Neural cell (in vitro differentiated cells): ENCODE measurements around the gene PTPN1. TPM values are rescaled to one million over a fixed set of nuclear protein-coding genes. Genes with fewer than 3 reads are reported as not detected.
"Not testable (repeated sequence)": the region's sequence is repeated elsewhere in the genome, so short reads cannot be mapped to it uniquely, and the experiment has no call there.

ENCODE experiments used
- H2AFZ ChIP-seq: fragments of 200-600, 300-800 bp; sonication (generic), shearing (Covaris generic); 2 replicates; pipeline ENCODE4 v1.6.0; 2014; ENCODE audit warnings: low read depth, mild to moderate bottlenecking, antibody characterized with exemption, low read length, moderate library complexity
- H3F3A ChIP-seq: fragments of 200-600 bp; shearing (Covaris generic); 2 replicates; pipeline ENCODE4 v1.6.1; 2016; ENCODE audit warnings: mild to moderate bottlenecking, moderate library complexity, mixed read lengths, antibody characterized with exemption, low read length; ENCODE audit not compliant: insufficient read depth, poor library complexity, severe bottlenecking
- H3K27ac ChIP-seq: fragments of 200-600, 300-800 bp; sonication (generic), shearing (Covaris generic); 2 replicates; pipeline ENCODE4 v1.5.1; 2014; ENCODE audit warnings: mild to moderate bottlenecking, low read length, moderate library complexity
- H3K27me3 ChIP-seq: fragments of 300-800, 200-600 bp; sonication (generic), shearing (Covaris generic); 2 replicates; pipeline ENCODE4 v1.6.0; 2014; ENCODE audit warnings: mild to moderate bottlenecking, low read depth, low read length, moderate library complexity; ENCODE audit not compliant: insufficient read depth
- H3K36me3 ChIP-seq: fragments of 300-800, 200-600 bp; sonication (generic), shearing (Covaris generic); 2 replicates; pipeline ENCODE4 v1.5.1; 2014; ENCODE audit warnings: mild to moderate bottlenecking, antibody characterized with exemption, low read length, moderate library complexity; ENCODE audit not compliant: insufficient read depth
- H3K4me2 ChIP-seq: fragments of 300-800, 200-600 bp; sonication (generic), shearing (Covaris generic); 2 replicates; pipeline ENCODE4 v1.6.0; 2014; ENCODE audit warnings: mild to moderate bottlenecking, low read length
- H3K4me3 ChIP-seq: fragments of 300-800, 200-600 bp; sonication (generic), shearing (Covaris generic); 2 replicates; pipeline ENCODE4 v1.5.1; 2014; ENCODE audit warnings: mild to moderate bottlenecking, low read length, moderate library complexity
- H3K79me2 ChIP-seq: fragments of 200-600 bp; shearing (Covaris generic); replicated peaks from 2 replicates; pipeline ENCODE4 v1.6.0; 2014; ENCODE audit warnings: mild to moderate bottlenecking, low read length, moderate library complexity; ENCODE audit not compliant: insufficient read depth
- H3K9ac ChIP-seq: fragments of 300-800, 200-600 bp; sonication (generic), shearing (Covaris generic); 2 replicates; pipeline ENCODE4 v1.6.1; 2016; ENCODE audit warnings: mild to moderate bottlenecking, low read length, mixed read lengths
- H3K9me2 ChIP-seq: fragments of 200-600 bp; shearing (Covaris generic); 2 replicates; pipeline ENCODE4 v1.6.1; 2016; ENCODE audit warnings: mild to moderate bottlenecking, low read length, mixed read lengths; ENCODE audit not compliant: insufficient read depth
- H3K9me3 ChIP-seq: fragments of 200-600, 300-800 bp; sonication (generic), shearing (Covaris generic); 2 replicates; pipeline ENCODE4 v1.6.1; 2016; ENCODE audit warnings: mild to moderate bottlenecking, mixed run types, low read length, moderate library complexity, mixed read lengths
- H4K20me1 ChIP-seq: fragments of 200-600 bp; shearing (Covaris generic); 2 replicates; pipeline ENCODE4 v1.6.1; 2016; ENCODE audit warnings: mild to moderate bottlenecking, mixed run types; ENCODE audit not compliant: insufficient read depth
- EP300 ChIP-seq: fragments of 450-650 bp; conservative IDR thresholded peaks from 2 replicates; pipeline ENCODE4 v1.6.1; 2014; ENCODE audit warnings: antibody characterized with exemption, mild to moderate bottlenecking, moderate library complexity; ENCODE audit not compliant: poor library complexity, severe bottlenecking
- EZH2 ChIP-seq: fragments of 200-600, 300-800 bp; shearing (Covaris generic), sonication (generic); IDR thresholded peaks from 2 replicates; pipeline ENCODE4 v1.6.1; 2014; ENCODE audit warnings: antibody characterized with exemption, low read length, borderline replicate concordance, mild to moderate bottlenecking; ENCODE audit not compliant: insufficient read depth, poor library complexity, severe bottlenecking
- MXI1 ChIP-seq: fragments of 450-650 bp; conservative IDR thresholded peaks from 2 replicates; pipeline ENCODE4 v1.6.1; 2014; ENCODE audit warnings: antibody characterized with exemption, mild to moderate bottlenecking; ENCODE audit not compliant: poor library complexity, severe bottlenecking
- POLR2AphosphoS5 ChIP-seq: IDR thresholded peaks from 2 replicates; pipeline ENCODE4 v1.6.1; 2012
- RAD21 ChIP-seq: fragments of 450-650 bp; conservative IDR thresholded peaks from 2 replicates; pipeline ENCODE4 v1.6.1; 2014; ENCODE audit warnings: antibody characterized with exemption, mild to moderate bottlenecking, moderate library complexity
- SMC3 ChIP-seq: fragments of 450-650 bp; conservative IDR thresholded peaks from 2 replicates; pipeline ENCODE4 v1.6.1; 2014; ENCODE audit warnings: antibody characterized with exemption, mild to moderate bottlenecking, moderate library complexity; ENCODE audit not compliant: poor library complexity
- TAF1 ChIP-seq: IDR thresholded peaks from 2 replicates; pipeline ENCODE4 v1.6.1; 2012; ENCODE audit warnings: low read depth
- polyA plus RNA-seq: library from polyadenylated mRNA; depleted of rRNA; stranded (reverse); fragments of >200 nt; gene quantifications from 2 replicates; pipeline ENCODE4 v1.2.3, GENCODE V29; 2014
- TF ChIP-seq, protein P1 (sequence below): IDR thresholded peaks from 2 replicates; pipeline ENCODE4 v1.6.1; 2012; ENCODE audit warnings: borderline replicate concordance
- TF ChIP-seq, protein P2 (sequence below): fragments of 450-650 bp; IDR thresholded peaks from 2 replicates; pipeline ENCODE4 v1.5.1; 2014; ENCODE audit warnings: antibody characterized with exemption, mild to moderate bottlenecking, moderate library complexity; ENCODE audit not compliant: poor library complexity, severe bottlenecking

PTPN1 gene
- polyA plus RNA-seq, 1 donor from 2014 or later: 48.1 TPM

DNA sequence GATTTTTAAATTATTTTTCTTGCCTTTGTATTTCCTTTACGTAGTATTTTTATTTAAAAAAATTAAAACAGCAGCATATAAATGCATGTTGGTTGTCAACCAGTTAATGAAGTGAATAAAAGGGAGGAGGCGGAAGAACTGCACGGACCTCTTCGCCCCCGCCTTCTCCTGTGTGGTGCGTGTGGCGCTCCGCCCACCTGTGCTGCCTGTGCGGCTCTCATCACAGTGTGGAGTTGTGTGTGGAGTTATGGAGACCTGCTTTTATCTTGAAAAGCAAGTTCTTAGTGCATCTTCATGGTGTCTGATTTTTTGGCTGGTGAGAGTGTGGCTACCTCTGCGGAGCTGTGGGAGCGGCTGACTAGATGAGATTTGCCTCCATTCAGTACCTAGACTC, 58.4 kb downstream of the PTPN1 start:
- no peaks in the 10 kb centered on the region for H3K79me2 ChIP-seq
- H3K27me3 ChIP-seq: no peaks in the 10 kb centered on the region
- no peaks in the 10 kb centered on the region for H3K9me2 ChIP-seq
- H3K27ac ChIP-seq: no peak overlapping the region
- no peak overlapping the region for H2AFZ ChIP-seq
- H3F3A ChIP-seq: no peaks in the 10 kb centered on the region
- no peak for TF ChIP-seq SMC3
- TF ChIP-seq MXI1: no peak
- no peak for TF ChIP-seq RAD21
- TF ChIP-seq, protein P1, sequence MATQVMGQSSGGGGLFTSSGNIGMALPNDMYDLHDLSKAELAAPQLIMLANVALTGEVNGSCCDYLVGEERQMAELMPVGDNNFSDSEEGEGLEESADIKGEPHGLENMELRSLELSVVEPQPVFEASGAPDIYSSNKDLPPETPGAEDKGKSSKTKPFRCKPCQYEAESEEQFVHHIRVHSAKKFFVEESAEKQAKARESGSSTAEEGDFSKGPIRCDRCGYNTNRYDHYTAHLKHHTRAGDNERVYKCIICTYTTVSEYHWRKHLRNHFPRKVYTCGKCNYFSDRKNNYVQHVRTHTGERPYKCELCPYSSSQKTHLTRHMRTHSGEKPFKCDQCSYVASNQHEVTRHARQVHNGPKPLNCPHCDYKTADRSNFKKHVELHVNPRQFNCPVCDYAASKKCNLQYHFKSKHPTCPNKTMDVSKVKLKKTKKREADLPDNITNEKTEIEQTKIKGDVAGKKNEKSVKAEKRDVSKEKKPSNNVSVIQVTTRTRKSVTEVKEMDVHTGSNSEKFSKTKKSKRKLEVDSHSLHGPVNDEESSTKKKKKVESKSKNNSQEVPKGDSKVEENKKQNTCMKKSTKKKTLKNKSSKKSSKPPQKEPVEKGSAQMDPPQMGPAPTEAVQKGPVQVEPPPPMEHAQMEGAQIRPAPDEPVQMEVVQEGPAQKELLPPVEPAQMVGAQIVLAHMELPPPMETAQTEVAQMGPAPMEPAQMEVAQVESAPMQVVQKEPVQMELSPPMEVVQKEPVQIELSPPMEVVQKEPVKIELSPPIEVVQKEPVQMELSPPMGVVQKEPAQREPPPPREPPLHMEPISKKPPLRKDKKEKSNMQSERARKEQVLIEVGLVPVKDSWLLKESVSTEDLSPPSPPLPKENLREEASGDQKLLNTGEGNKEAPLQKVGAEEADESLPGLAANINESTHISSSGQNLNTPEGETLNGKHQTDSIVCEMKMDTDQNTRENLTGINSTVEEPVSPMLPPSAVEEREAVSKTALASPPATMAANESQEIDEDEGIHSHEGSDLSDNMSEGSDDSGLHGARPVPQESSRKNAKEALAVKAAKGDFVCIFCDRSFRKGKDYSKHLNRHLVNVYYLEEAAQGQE: no peak
- no peak for TF ChIP-seq POLR2AphosphoS5
- TF ChIP-seq, protein P2, sequence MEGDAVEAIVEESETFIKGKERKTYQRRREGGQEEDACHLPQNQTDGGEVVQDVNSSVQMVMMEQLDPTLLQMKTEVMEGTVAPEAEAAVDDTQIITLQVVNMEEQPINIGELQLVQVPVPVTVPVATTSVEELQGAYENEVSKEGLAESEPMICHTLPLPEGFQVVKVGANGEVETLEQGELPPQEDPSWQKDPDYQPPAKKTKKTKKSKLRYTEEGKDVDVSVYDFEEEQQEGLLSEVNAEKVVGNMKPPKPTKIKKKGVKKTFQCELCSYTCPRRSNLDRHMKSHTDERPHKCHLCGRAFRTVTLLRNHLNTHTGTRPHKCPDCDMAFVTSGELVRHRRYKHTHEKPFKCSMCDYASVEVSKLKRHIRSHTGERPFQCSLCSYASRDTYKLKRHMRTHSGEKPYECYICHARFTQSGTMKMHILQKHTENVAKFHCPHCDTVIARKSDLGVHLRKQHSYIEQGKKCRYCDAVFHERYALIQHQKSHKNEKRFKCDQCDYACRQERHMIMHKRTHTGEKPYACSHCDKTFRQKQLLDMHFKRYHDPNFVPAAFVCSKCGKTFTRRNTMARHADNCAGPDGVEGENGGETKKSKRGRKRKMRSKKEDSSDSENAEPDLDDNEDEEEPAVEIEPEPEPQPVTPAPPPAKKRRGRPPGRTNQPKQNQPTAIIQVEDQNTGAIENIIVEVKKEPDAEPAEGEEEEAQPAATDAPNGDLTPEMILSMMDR: no peak
- TF ChIP-seq EZH2: no peak
- TF ChIP-seq EP300: no peak
- TF ChIP-seq TAF1: no peak
- H3K36me3 ChIP-seq: peaks cover 5% of the 10 kb centered on the region
- H3K4me2 ChIP-seq: no peak overlapping the region
- H4K20me1 ChIP-seq: no peaks in the 10 kb centered on the region
- no peak overlapping the region for H3K9ac ChIP-seq
- H3K4me3 ChIP-seq: no peak overlapping the region
- no peaks in the 10 kb centered on the region for H3K9me3 ChIP-seq

DNA sequence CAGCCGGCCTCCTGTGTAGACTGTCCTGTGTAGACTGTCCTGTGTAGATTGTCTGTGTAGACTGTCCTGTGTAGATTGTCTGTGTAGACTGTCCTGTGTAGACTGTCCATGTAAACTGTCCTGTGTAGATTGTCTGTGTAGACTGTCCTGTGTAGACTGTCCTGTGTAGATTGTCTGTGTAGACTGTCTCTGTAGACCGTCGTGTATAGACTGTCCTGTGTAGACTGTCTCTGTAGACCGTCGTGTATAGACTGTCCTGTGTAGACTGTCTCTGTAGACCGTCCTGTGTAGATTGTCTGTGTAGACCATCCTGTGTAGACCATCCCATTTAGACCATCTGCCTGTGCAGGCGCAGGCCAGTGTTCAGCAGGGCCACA, 59.3 kb downstream of the PTPN1 start:
- H3K27ac ChIP-seq, H3K9me3 ChIP-seq, H3K36me3 ChIP-seq, H3K4me2 ChIP-seq, H3F3A ChIP-seq, H3K9me2 ChIP-seq, H3K9ac ChIP-seq, H3K27me3 ChIP-seq, H4K20me1 ChIP-seq, H3K4me3 ChIP-seq, H3K79me2 ChIP-seq, H2AFZ ChIP-seq: not testable (repeated sequence)
